IPS-20b (cell line): ENCODE results near the gene TBX4.
"Not testable (repeated sequence)": the region's sequence is repeated elsewhere in the genome, so short reads cannot be mapped to it uniquely, and the experiment has no call there.

Source experiments
- H3K27ac ChIP-seq: one replicate; pipeline ENCODE4 v1.5.1; 2013; ENCODE audit warnings: low read length
- H3K27me3 ChIP-seq: 2 replicates; pipeline ENCODE4 v1.6.1; 2013; ENCODE audit warnings: mild to moderate bottlenecking, low read length, inconsistent platforms; ENCODE audit not compliant: insufficient read depth
- H3K36me3 ChIP-seq: 2 replicates; pipeline ENCODE4 v1.6.1; 2013; ENCODE audit warnings: low read depth, mild to moderate bottlenecking, inconsistent platforms, low read length, moderate library complexity; ENCODE audit not compliant: insufficient read depth
- H3K4me1 ChIP-seq: 2 replicates; pipeline ENCODE4 v1.6.1; 2013; ENCODE audit warnings: mild to moderate bottlenecking, control low read depth, inconsistent platforms, low read length, moderate library complexity; ENCODE audit not compliant: insufficient read depth
- H3K4me3 ChIP-seq: 2 replicates; pipeline ENCODE4 v1.5.1; 2013; ENCODE audit warnings: mild to moderate bottlenecking, low read length, inconsistent platforms
- H3K9ac ChIP-seq: 2 replicates; pipeline ENCODE4 v1.6.1; 2013; ENCODE audit warnings: low read depth, mild to moderate bottlenecking, inconsistent platforms, low read length, moderate library complexity
- H3K9me3 ChIP-seq: 2 replicates; pipeline ENCODE4 v1.6.1; 2013; ENCODE audit warnings: mild to moderate bottlenecking, low read depth, low read length, inconsistent platforms; ENCODE audit not compliant: insufficient read depth

The TBX4 gene

DNA sequence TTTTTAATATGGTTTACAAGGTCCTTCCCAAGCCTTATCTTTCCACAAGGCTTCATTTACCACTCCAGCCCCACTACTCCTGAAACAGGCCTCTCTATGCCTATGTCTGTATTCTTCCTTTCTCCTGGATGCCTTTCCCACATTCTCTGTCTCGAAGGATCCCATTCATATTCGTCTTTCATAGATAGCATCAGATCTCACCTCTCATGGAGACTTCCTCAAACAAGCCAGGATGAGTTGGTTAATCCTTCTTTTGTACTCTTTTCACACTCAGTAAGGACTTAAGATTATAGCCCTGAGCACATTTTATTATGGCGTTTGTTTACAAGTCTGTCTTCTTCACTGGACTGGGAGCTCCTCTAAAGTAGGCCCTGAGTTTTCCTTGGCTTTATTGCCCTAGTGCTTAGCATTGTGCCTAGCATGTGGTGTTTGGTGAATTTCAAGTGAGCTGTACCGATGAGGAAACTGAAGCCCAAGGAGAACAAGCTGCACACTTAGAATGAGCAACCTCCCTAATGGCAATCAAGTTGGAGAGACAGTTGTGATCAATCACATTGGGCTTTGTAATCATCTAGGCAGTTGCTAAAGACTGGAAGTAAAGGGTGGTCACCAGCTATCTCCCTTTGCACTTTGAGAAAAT lies 10.0 kb upstream of the TBX4 start:
- no peak overlapping the region for H3K27ac ChIP-seq
- no peaks in the 10 kb centered on the region for H3K4me1 ChIP-seq
- H3K9ac ChIP-seq = no peak overlapping the region
- H3K27me3 ChIP-seq = peaks cover 18% of the 10 kb centered on the region
- no peaks in the 10 kb centered on the region for H3K36me3 ChIP-seq
- H3K9me3 ChIP-seq = no peaks in the 10 kb centered on the region
- H3K4me3 ChIP-seq = no peak overlapping the region

GRCh38 chr17:61442878-61443474 lies 9.2 kb upstream of the TBX4 start:
- H3K4me1 ChIP-seq = no peaks in the 10 kb centered on the region
- H3K9ac ChIP-seq = no peak overlapping the region
- H3K27me3 ChIP-seq = peaks cover 26% of the 10 kb centered on the region
- H3K27ac ChIP-seq = no peak overlapping the region
- H3K36me3 ChIP-seq = no peaks in the 10 kb centered on the region
- H3K4me3 ChIP-seq = no peak overlapping the region
- no peaks in the 10 kb centered on the region for H3K9me3 ChIP-seq

- no peak overlapping the region for H3K4me3 ChIP-seq
- no peaks in the 10 kb centered on the region for H3K4me1 ChIP-seq
- no peaks in the 10 kb centered on the region for H3K36me3 ChIP-seq
- peaks cover 31% of the 10 kb centered on the region for H3K27me3 ChIP-seq
- H3K9ac ChIP-seq = no peak overlapping the region
- no peaks in the 10 kb centered on the region for H3K9me3 ChIP-seq
- H3K27ac ChIP-seq = no peak overlapping the region
These were observed 8.7 kb upstream of the TBX4 start for GRCh38 chr17:61443475-61443882.

DNA sequence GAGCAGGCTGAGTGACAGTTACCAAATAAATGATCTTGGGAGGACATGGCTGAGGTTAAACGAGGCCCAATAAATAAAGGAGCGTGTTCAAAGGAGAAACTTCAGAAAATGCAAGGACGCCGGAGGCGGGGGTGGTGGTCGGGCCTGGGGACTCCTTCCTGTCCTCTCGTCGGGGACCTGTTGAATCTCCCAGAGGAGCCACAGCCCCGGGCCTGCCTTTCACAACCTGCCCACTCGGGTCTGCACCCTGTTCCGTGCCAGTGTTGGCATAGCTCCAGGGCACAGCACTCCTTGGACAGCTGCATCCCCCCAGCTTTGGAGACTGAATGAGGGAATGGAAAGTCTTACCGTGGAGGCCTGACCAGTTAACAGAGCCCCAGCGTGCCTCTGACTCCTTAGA lies 8.1 kb upstream of the TBX4 start:
- H3K27me3 ChIP-seq = peaks cover 37% of the 10 kb centered on the region
- H3K36me3 ChIP-seq = no peaks in the 10 kb centered on the region
- no peak overlapping the region for H3K4me3 ChIP-seq
- no peak overlapping the region for H3K9ac ChIP-seq
- H3K27ac ChIP-seq = no peak overlapping the region
- H3K4me1 ChIP-seq = no peaks in the 10 kb centered on the region
- H3K9me3 ChIP-seq = no peaks in the 10 kb centered on the region

DNA sequence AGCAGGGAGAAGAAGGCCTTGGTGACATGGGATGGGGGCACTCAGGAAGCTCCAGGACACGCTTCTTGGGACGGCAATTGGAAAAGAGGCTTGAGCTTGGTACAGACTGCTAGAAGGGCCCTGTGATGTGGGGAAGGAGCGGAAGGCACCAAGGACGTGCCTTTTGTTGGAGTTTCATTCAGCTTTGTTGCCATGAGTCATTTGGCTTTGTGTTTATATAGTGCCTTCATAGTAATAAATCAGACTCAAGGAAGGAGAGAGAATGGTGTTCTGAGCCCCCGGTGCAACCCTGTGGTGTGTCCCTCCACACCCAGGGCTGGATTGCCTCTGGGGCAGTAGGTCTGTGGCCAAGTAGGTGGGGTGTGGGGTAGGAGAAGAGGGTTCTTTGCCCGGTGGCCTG lies 7.4 kb upstream of the TBX4 start:
- H3K4me1 ChIP-seq = no peaks in the 10 kb centered on the region
- H3K27ac ChIP-seq = no peak overlapping the region
- H3K27me3 ChIP-seq = peaks cover 44% of the 10 kb centered on the region
- H3K4me3 ChIP-seq = no peak overlapping the region
- no peaks in the 10 kb centered on the region for H3K9me3 ChIP-seq
- no peaks in the 10 kb centered on the region for H3K36me3 ChIP-seq
- H3K9ac ChIP-seq = no peak overlapping the region

GRCh38 chr17:61447358-61447757 lies 4.9 kb upstream of the TBX4 start:
- Histone ChIP-seq H3K36me3 (no peaks in the 10 kb centered on the region), H3K4me1 (no peaks in the 10 kb centered on the region), H3K9me3 (no peaks in the 10 kb centered on the region), H3K4me3 (no peak overlapping the region), H3K27ac (no peak overlapping the region), H3K27me3 (peaks cover 70% of the 10 kb centered on the region), H3K9ac (no peak overlapping the region)

GRCh38 chr17:61448042-61448441 lies 4.2 kb upstream of the TBX4 start:
- Histone ChIP-seq H3K4me3 (no peak overlapping the region), H3K9ac (no peak overlapping the region), H3K27me3 (peaks cover 76% of the 10 kb centered on the region), H3K36me3 (no peaks in the 10 kb centered on the region), H3K27ac (no peak overlapping the region), H3K4me1 (no peaks in the 10 kb centered on the region), H3K9me3 (no peaks in the 10 kb centered on the region; the same call in 1 of the 2 replicates)

DNA sequence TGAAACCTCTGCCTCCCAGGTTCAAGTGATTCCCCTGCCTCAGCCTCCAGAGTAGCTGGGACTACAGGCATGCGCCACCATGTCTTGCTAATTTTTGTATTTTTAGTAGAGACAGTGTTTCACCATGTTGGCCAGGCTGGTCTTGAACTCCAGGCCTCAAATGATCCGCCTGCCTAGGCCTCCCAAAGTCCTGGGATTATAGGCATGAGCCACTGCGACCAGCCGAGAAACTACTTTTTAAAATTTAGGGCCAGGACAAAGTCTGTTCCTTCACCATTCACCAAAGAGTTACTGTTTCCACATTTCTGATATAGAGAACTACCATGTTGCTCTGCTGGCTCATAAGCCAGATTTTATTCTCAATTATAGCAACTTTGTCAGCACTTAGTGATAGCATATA lies 3.1 kb upstream of the TBX4 start:
- not testable (repeated sequence) for H3K36me3 ChIP-seq, H3K4me1 ChIP-seq, H3K4me3 ChIP-seq, H3K9ac ChIP-seq, H3K9me3 ChIP-seq, H3K27ac ChIP-seq
- H3K27me3 ChIP-seq = peaks cover 87% of the 10 kb centered on the region

DNA sequence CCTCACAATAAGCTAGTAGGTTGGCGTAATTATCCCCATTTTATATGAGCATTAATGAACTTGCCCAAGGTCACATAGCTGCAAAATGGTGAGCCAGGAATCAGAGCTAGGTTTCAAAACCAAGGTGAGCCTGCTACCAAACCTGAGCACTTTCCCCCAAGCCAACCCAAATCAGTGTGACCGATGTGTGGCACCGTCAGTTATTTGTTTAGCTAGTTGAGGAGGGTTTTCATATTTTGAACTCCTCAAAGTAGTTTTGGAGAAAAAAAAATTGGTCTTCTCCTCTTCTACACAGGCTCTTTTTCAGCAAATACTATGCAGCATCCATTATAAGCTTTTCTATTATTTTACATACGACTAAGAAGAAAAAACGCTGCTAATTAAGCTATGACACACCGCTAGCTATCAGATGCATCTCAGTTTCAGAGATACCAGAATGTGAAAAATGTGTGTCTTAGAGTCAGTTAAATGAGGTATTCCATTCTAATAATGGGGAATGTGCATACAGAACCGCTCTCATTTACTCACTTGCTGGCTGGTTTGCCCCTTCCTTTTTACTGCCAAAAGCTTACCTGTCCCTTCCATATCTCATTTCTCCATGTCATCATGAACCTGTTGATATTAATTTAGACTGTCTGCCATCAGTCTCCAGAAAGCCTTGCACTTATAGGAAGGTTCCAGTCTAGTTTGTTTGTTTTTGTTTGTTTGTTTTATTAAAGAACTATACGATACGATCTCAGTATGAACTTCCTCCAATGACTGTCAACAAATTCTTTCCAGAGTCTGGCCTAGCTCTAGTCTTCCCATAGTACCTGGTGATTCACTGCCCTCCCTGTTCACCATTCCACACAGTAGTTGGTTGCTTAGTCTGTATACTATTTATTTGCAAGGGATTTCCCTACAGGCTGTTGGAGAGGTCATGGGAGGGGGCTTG lies 2.2 kb upstream of the TBX4 start:
- no peak overlapping the region for H3K9ac ChIP-seq
- H3K4me3 ChIP-seq = no peak overlapping the region
- H3K27me3 ChIP-seq = peaks cover 91% of the 10 kb centered on the region
- H3K4me1 ChIP-seq = no peaks in the 10 kb centered on the region
- no peak overlapping the region for H3K27ac ChIP-seq
- no peaks in the 10 kb centered on the region; the same call in 1 of the 2 replicates for H3K9me3 ChIP-seq
- no peaks in the 10 kb centered on the region for H3K36me3 ChIP-seq

DNA sequence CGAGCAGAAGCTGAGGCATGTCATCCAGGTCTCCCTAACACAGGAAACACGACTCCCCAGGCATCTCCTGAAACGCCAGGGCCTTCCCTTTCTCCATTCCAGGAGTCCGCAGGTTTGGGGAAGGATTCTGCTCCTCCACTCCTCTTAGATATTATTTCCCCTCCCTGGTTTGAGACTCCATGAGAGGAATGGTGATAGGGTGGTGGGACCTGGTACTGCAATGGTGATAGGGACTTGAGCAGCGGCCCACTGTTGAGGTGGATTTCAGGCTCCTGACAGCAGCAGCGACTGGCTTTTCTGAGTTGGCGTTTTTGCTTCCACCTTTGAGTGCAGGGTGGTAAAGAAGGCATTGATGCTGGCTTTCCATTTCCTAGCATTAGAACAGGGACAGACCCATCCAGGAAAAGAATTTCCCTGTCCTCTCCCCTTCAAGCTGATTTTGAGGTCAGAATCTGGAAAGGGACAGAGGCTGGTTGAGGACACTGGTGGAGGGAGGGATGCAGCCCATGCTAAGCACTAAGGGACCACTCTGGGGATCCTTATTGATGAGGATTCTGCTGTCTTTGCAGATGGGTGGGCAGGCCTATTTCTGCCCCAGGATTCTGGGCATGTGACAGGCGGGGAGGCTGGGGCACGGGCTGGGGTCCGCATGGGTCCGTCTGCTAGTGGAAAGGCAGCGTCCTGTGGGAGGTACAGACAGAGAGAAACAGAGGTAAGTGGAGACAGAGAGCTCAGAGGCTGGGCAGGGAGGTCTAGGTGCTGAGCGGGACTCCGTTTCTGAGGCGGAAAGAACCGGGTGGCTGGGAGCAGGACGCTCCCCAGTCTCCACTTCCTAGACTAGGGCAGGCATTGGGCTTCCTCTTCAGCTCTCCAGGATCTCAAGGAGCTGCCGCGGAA lies 1.3 kb upstream of the TBX4 start:
- peaks cover 100% of the 10 kb centered on the region for H3K27me3 ChIP-seq
- peak overlapping the region; percentile 49; the same call in 1 of the 2 replicates for H3K4me3 ChIP-seq
- no peak overlapping the region for H3K27ac ChIP-seq

More for the DNA sequence above, 1.3 kb upstream of the TBX4 start:
- Histone ChIP-seq H3K4me1 (no peaks in the 10 kb centered on the region), H3K9me3 (no peaks in the 10 kb centered on the region; the same call in 1 of the 2 replicates), H3K36me3 (no peaks in the 10 kb centered on the region), H3K9ac (no peak overlapping the region)
